HL-60 (cell line): ENCODE data around the gene HRH1.

Source experiments
- TF ChIP-seq, protein P1 (sequence below): IDR thresholded peaks from one replicate; pipeline ENCODE4 v1.5.1; 2011; ENCODE audit warnings: low read length, control low read depth, inconsistent platforms; ENCODE audit not compliant: insufficient read depth
- TF ChIP-seq, protein P2 (sequence below): IDR thresholded peaks from 2 replicates; pipeline ENCODE4 v1.6.1; 2012; ENCODE audit warnings: low read depth; ENCODE audit not compliant: insufficient replicate concordance

DNA sequence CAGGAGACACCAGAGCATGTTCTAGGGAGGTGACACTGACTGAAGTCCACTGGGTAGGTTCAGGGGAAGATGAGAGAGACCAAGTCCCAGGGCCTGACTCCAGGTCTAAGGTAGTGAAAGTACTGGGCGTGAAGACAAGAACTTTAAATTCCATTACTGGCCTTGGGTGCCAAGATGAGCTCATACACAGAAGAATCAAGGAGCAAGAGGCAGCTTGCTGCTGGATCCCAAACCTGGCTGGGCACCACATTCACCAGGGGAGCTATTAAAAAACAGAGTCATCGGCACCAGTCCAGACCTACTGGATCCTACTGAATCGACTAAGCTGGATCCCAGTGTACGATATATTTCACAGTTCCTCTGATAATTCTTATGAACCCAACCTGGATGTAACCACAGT is 75.8 kb downstream of the HRH1 start:
- TF ChIP-seq, protein P1, sequence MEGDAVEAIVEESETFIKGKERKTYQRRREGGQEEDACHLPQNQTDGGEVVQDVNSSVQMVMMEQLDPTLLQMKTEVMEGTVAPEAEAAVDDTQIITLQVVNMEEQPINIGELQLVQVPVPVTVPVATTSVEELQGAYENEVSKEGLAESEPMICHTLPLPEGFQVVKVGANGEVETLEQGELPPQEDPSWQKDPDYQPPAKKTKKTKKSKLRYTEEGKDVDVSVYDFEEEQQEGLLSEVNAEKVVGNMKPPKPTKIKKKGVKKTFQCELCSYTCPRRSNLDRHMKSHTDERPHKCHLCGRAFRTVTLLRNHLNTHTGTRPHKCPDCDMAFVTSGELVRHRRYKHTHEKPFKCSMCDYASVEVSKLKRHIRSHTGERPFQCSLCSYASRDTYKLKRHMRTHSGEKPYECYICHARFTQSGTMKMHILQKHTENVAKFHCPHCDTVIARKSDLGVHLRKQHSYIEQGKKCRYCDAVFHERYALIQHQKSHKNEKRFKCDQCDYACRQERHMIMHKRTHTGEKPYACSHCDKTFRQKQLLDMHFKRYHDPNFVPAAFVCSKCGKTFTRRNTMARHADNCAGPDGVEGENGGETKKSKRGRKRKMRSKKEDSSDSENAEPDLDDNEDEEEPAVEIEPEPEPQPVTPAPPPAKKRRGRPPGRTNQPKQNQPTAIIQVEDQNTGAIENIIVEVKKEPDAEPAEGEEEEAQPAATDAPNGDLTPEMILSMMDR = no peak
- TF ChIP-seq, protein P2, sequence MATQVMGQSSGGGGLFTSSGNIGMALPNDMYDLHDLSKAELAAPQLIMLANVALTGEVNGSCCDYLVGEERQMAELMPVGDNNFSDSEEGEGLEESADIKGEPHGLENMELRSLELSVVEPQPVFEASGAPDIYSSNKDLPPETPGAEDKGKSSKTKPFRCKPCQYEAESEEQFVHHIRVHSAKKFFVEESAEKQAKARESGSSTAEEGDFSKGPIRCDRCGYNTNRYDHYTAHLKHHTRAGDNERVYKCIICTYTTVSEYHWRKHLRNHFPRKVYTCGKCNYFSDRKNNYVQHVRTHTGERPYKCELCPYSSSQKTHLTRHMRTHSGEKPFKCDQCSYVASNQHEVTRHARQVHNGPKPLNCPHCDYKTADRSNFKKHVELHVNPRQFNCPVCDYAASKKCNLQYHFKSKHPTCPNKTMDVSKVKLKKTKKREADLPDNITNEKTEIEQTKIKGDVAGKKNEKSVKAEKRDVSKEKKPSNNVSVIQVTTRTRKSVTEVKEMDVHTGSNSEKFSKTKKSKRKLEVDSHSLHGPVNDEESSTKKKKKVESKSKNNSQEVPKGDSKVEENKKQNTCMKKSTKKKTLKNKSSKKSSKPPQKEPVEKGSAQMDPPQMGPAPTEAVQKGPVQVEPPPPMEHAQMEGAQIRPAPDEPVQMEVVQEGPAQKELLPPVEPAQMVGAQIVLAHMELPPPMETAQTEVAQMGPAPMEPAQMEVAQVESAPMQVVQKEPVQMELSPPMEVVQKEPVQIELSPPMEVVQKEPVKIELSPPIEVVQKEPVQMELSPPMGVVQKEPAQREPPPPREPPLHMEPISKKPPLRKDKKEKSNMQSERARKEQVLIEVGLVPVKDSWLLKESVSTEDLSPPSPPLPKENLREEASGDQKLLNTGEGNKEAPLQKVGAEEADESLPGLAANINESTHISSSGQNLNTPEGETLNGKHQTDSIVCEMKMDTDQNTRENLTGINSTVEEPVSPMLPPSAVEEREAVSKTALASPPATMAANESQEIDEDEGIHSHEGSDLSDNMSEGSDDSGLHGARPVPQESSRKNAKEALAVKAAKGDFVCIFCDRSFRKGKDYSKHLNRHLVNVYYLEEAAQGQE = no peak
